Islet precursor cell (in vitro differentiated cells): ENCODE data around the gene XRRA1.
A peak's percentile ranks its signal among the peaks of the same experiment; 100 is the strongest.
"Not testable (repeated sequence)": the region's sequence is repeated elsewhere in the genome, so short reads cannot be mapped to it uniquely, and the experiment has no call there.

Experiments used
- DNase-seq: peaks from one replicate; pipeline ENCODE4 v3.0.0-alpha.2; 2018

The XRRA1 gene, protein sequence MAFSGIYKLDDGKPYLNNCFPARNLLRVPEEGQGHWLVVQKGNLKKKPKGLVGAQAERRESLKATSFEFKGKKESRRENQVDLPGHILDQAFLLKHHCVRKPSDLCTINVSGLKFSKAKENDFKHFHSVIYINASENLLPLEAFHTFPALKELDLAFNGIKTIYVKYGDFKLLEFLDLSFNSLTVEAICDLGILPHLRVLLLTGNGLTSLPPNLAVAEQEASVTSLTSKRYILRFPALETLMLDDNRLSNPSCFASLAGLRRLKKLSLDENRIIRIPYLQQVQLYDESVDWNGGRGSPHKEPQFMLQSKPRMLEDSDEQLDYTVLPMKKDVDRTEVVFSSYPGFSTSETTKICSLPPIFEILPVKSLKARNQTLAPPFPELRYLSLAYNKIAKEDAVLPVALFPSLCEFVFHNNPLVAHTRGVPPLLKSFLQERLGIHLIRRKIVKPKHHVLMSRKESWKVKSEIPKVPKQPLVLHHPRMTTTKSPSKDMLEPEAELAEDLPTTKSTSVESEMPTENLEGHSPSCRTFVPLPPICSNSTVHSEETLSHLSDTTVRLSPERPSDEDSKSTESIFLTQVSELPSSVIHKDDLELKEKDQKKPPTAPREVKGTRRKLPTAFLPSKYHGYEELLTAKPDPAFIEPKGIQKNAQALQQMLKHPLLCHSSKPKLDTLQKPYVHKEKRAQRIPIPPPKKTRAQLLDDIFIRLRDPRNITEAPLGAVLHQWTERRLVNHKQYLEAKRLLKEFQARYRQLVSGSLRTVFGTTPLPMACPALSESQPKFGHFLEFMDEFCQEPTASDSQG

DNA sequence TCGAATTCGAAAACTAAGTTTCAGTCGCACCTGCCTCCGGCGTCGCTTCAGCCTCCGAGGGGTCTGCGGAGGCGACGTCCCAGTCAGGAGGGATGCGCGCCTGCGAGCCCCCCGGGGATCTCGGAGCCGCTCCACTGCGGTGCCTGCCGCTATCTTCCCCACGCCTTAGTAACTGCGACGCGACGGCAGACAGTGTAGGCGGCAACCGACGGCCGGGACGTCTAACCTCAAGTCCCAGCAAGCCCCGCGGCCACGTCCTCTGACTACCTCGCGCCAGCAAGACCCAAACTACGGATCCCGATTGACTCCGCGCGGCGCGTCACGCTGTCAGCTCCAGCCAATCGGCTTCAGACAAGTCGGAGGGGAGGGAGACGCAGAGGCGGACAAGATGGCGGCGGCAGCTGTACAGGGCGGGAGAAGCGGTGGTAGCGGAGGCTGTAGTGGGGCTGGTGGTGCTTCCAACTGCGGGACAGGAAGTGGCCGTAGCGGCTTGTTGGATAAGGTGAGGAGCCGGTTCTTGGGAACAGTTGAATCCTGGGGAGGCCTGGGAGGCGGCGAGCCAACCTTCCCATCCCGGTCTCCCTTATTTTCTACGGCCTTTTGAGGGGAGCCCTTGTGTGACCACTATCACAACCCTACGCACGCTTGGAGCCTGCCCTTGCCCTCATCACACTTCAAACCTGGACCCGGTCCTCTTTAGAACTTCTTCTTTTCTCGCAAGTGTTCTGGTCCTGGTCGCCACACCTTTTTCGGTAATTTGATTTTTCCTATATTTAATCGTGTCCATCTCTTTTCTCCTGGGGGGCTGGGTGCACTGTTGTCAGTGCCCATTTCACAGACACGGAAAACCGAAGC lies at the start of gene XRRA1, which contains the start of gene SPCS2:
TSS of gene XRRA1 (minus strand) at position 194 of the 855 bp plus-strand sequence. CDS start 8,213 bp downstream, outside the sequence.
TSS of gene SPCS2 (plus strand) at position 369 of the 855 bp plus-strand sequence. CDS start at position 389, 20 bp downstream.
- peak; percentile 100 for DNase-seq

DNA sequence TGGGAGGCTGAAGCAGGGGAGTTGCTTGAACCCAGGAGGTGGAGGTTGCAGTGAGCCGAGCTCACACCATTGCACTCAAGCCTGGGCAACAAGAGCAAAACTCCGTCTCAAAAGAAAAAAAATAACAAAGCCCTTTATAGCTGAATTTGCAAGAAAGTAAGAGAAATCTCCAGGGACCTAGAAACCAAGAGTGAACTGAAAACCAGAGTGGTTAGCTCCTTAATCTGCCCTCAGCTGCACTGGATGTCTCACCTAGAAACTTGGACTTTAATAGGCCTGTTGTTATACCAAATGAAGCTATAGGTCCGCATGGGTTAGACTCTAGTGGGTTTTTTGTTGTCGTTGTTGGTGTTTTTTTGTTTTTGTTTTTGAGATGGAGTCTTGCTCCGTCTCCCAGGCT lies 44.0 kb upstream of the XRRA1 start:
- DNase-seq = no peak

DNA sequence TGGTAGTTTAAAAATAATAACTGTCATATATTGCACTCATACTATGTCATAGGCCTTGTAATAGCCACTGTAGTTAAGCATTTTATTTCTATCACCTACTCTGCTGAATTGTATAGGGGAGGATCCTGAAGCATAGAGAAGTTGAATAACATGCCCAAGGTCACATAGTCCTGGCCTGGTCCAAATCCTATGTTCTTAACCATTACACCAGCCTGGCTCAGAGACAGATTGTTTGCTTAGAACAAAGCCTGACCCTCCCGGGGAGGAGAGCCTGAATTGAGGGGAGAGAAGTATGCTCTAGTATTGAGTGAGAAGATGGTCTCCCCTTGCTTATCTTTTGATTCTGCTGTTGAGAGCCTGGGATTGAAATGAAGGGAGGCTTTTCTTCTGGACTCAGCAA lies 42.0 kb upstream of the XRRA1 start:
- no peak for DNase-seq

DNA sequence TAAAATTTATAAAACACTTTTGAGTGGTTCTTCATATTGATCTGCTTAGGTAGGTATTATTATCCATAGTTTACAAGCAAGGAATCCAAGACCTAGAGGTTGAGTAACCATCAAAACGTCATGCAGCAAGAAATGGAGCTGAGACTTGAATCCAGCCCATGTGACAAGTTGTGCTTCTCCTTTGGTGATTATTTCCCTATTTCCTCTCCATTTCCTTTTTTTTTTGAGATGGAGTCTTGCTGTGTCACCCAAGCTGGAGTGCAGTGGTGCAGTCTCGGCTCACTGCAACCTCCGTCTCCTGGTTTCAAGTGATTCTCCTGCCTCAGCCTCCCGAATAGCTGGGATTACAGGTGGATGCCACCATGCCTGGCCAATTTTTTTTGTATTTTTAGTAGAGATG lies 41.3 kb upstream of the XRRA1 start:
- DNase-seq = not testable (repeated sequence)

DNA sequence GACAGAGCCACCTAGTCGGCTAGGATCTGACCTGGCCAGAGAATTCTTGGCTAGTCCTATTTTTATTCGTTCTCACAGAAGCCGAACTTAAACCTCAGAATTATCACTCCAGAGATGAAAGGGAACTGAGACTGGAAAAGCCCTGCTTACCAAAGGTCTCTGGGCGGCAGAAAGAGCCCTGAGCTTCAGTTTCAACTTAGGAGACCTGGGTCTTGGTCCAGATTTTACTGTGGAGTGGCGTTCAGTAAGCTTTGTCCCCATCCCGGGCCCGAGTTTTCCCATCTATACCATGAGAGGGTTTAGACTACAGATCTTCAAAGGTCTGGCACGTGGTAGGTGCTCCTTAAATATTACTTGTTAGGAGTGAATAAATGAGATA lies 40.4 kb upstream of the XRRA1 start:
- no peak for DNase-seq

DNA sequence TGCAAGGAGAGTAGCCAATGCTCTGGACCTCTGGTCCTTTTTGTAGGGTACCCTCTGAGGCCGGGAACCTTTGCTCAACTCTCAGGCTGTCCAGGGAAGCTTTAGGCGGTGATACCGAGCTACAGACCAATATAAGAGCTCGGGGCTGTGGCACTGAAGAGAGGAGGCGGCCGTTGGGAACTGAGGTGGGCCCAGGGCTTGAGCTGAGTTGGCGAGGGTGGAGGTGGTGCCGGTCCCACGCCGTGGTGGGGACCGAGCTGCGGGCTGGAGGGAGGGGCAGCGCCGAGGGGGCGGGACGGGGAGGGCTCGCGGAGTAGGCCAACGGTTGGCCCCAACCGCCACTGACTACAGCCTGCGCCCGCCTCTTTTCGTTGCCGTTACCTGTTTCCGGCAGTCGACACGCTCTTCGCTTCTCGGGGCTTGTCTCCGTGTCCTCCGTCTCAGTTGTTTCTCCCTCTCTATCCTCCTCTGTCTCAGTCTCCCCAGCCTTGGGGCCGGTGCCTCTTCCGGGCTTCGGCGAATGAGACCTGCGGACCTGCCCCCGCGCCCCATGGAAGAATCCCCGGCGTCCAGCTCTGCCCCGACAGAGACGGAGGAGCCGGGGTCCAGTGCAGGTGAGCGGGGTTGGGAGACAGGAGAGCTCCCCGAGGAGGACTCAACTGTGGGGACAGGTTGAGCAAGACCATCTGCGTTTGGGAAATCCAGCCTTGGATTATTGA lies 39.8 kb upstream of the XRRA1 start, which contains the start of gene NEU3:
TSS of gene NEU3 (plus strand) at position 393 of the 719 bp plus-strand sequence. CDS start at position 521, 128 bp downstream.
- DNase-seq = peak; percentile 95

DNA sequence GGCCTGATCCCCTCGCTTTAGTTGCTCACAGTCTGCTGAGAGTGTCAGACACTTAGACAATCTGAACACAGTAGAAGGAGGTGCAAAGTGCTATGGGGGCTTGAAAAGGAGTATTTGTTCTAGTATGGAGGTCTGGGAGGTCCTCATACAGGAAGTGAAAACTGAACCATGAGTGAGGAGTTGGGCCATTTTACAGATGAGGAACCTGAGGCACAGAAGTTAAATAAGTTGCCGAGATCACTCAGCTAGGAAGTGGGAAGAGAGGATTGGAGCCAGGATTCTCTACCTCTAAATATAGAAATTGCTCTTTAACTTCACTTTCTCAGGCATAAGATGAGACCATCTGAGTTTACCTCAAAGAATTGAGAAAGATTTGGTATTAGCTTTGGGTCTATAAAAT lies 35.8 kb upstream of the XRRA1 start:
- DNase-seq = no peak

DNA sequence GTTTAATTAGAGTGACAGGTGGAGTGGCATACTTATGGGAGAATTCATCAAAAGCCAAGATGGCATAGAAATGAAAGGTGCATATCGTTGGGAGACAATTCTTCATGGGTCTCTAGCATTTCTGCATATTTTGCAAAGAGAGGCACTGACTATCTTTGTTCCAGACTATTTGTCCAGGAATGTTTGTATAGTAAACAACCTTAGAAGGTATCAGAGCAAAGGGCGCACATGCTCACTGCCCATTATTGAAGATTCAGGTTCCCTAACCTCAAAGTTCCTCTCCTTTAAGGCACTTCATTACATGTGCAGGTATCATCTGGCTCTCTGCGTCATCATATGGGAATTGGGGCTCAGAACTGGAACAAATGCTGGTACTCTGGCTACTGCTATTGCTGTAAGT lies 35.2 kb upstream of the XRRA1 start:
- DNase-seq = no peak

DNA sequence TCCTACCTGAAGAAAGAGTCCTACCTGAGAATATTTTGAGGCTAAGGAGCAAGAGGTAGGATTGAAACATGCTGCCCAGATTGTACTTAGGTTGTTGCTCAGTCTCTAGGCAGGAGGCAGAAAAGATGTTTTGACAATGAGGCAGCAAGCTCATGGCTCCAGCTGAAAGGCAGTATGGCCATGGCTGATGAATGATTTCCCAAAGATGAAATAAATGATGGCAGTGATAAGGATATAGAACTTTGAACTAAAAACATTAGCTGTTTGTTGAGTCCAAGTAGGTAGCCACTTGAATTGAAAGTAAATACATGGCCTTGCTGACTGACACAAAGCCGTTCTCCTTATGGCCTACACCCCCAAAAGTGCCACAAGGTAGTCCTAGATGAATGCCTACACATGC lies 33.0 kb upstream of the XRRA1 start:
- DNase-seq = no peak

DNA sequence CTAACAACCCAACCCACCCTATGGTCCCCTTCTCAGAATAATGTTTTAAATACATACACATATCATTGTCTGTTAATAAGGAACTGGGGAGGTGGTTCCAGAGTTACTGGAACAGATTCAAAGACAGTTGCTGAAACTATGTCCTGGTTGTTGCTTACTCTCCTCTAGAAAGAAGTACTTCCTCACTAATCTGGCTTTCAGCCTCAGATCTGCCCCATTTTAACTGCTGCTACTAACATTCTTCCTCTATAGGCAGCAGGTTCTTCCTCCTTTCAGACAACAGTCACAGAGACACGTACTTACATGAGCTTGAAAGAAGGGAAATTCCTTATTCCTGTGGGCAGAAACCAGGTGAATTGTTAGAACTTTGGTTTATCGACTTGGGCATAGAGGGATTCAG lies 31.7 kb upstream of the XRRA1 start:
- DNase-seq = no peak

DNA sequence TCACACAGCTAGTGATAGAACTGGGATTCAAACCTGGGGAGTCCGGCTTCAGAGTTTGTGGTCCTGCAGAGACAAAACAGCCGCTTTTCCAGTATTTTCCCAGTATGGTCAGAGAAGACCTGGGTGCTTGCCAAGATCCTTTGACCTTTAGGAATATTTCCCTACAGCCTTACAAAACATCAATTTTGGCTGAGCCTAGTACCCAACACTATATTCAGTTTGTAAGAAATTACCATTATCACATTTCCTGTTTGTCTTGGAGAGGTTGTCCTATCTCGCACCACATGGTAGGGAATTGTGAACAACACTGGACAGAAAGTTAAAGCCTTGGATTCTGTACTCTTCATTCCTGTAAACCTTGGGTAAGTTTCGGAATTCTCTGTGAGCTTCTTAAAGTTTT lies 29.1 kb upstream of the XRRA1 start:
- no peak for DNase-seq

DNA sequence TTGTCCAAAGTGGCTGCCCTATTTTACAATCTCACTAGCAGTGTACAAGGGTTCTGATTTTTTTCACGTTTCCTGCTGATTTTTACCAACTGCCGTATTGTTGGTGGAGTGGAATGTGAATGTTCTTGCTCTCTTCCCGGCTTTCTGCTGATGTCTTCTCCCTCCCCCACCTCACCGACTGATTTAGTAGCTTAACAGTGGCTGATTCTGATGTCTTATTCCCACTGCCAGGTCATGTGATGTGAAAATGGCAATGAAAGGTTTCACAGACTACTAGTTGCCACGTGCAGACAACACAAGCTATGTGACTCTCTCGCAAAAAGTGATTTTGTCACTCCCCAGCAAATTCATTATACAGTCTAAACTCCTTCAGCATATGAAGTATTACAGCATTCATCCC lies 22.5 kb upstream of the XRRA1 start:
- no peak for DNase-seq

DNA sequence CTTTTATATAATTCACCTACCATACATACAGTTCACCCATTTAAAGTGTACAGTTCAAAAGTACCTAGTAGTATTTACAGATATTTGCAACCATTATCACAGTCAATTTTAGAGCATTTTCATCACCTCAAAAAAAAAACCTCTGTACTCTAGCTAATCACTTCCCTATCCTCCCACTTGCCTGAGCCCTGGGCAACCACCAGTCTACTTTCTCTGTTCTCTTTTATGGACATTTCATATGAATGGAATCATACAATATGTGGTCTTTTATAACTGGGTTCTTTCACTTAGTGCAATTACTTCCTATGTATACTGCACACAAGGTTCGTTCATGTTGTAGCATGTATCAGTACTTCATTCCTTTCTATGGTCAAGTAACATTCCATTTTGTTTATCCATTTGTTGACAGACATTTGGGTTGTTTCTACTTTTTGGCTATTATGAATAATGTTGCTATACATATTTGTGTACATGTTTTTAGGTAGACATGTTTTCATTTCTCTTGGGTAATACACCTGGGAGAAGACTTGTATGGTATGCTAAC lies 22.0 kb upstream of the XRRA1 start:
- DNase-seq = no peak

DNA sequence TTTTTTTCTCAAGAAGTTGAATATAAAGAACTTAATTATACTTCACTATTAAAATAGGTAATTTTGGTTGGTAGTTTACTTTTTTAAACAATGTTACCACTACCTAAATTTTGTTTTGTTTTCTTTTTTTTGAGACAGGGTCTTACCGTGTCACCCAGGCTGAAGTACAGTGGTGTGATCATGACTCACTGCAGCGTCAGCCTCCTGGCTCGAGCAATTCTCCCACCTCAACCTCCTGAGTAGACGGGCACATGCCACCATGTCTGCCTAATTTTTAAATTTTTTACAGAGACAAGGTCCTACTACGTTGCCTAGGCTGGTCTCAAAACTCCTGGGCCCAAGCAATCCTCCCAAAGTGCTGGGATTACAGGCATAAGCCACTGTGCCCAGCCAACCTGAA lies 17.8 kb upstream of the XRRA1 start:
- DNase-seq = no peak

DNA sequence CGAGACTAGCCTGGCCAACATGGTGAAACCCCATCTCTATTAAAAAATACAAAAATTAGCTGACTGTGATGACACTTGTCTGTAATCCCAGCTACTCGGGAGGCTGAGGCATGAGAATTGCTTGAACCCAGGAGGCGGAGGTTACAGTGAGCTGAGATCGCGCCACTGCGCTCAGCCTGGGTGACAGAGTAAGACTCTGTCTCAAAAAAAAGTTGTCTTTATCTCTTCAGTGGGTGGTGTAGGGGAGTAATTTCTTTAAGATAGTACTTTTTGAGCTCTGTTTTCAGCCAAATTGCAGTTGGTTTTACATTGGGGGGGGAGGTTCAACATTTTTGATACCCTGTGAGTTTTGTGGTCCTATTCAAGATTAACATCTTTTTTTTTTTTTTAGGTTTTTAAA lies 11.2 kb upstream of the XRRA1 start:
- DNase-seq = not testable (repeated sequence)

DNA sequence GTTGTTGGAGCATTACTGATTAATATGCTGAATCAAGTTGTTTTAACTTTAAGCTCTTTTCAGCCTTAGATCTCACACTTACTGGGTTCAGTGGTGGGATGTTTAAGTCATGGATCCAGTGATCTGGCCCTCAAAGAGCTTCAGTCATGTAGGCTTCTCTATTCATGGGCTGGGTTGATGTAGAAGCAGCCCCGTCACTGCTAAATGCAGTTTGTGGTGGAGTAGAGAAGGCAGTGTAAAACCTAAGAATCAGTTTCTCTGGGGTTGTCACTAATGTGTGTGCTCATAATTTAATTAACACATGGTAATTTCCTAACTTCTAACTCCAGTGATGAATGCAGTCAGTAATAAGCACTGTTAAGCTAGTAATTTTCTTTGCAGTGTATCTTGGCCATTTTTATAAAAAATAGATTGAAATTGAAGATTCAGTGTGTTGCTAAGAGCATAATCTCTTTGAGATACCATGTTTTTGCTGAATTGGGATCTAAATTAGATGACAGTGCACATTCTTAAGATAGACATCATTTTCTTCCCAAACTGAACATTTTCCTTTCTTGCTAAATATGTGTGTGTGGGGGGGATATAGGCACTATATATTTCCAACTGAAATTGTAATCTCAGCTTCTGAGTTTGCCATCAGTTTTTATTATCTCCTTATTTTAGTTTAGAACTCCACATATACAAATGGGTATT lies 9.2 kb upstream of the XRRA1 start:
- DNase-seq = no peak

DNA sequence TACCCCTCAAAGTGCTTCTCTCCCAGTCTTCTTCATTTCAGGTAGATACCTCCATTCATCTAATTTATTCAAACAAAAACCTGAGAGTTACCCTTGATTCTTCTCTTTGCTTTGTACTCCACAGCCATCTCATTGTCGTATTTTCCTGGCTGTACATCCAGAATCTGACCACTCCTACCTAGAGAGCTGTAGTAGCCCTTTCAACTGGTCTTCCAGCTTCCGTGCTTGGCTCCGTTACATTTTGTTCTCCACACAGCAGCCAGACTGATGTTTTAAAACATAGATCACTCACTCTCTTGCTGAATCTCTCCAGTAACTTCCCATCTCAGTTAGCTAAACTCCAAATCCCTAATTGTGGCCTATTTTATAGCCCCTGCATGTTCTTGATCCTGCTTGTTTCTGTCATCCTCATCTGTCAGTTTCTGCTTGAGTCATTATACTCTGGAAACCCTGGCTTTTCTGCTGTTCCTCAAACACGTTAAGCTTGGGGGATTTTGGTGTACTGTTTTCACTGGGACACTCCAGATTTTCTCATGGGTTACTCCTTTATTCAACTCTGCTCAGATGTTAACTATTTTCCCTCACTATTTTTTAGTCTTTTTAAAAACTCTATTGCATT lies 7.6 kb upstream of the XRRA1 start:
- DNase-seq = no peak

DNA sequence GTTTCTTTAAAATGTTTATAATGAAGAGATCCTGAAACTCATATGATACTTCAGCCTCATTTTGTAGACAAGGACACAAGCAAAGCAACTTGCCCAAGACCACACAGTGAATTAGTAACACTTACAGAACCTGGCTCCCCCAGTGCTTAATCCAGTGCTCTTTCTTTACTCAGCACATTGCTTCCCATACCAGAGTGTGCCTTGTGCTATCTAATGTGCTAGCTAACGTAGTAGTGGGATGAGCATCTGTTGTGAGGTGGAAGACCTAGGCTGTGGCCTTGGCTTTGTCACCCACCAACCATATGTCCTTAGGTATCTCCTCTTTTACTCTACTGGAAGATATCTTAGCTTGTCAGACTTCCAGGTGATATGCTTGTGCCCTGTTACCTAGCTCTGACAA lies 5.3 kb upstream of the XRRA1 start:
- DNase-seq = no peak

DNA sequence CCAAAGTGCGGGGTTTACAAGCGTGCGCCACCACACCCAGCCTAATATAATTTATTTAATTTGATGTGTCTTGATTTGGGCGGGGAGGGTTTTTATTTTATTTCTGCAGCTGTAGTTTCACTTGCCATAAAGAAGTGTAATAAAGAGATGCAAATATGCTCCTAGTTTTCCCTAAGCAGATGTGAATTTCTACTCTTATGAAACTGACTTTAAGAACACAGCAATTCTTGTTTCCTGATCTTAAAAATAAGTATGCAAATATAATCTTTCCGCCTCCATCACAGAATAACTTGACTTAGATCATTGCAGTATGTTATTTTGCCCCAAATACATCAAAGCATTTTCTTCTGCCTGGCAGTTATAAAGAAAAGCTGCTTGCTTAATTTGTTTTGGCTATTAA lies 4.6 kb upstream of the XRRA1 start:
- DNase-seq = no peak

DNA sequence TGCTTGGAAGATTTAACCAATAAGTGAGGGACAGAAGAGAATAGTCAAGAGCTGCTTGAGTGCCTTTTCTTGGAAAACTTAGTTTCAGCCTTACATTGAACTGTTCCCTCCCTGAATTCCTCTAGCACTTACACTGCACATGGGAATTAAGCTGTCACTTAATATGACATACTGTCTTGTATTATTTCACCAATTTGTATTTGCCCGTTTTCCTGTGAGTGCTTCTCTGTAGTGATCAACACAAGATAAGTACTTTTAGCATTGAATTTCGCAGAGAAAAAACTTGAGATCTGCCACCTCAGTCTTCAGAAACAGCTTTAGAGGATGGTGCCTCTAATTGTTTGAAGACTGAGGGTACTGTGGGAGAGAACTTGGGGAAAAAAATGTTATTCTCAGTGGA lies 3.9 kb upstream of the XRRA1 start:
- DNase-seq = no peak

DNA sequence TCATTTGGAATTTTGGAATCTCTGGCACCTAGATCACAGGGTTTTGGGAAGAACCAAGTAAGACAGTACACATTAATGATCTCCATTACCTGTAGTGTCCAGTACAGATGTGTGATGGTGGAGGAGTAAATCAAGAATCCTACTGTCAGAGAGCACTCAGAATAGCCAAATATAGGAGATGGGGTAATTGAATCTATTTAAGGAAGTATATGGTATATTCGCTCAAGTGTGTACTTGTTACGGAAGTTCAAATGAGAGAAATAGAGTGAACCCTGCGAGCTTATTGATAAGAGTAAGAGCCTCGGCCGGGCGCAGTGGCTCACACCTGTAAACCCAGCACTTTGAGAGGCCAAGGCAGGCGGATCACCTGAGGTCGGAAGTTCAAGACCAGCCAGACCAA lies 2.3 kb upstream of the XRRA1 start:
- no peak for DNase-seq
